COLO829 (cell line): Measurements from ENCODE around the gene NPHP3.
A peak's percentile ranks its signal among the peaks of the same experiment; 100 is the strongest.
"Not testable (repeated sequence)": the region's sequence is repeated elsewhere in the genome, so short reads cannot be mapped to it uniquely, and the experiment has no call there.

ENCODE experiments used
- DNase-seq: peaks from one replicate; pipeline ENCODE4 v3.0.0; 2012; ENCODE audit warnings: low spot score

NPHP3 gene, protein sequence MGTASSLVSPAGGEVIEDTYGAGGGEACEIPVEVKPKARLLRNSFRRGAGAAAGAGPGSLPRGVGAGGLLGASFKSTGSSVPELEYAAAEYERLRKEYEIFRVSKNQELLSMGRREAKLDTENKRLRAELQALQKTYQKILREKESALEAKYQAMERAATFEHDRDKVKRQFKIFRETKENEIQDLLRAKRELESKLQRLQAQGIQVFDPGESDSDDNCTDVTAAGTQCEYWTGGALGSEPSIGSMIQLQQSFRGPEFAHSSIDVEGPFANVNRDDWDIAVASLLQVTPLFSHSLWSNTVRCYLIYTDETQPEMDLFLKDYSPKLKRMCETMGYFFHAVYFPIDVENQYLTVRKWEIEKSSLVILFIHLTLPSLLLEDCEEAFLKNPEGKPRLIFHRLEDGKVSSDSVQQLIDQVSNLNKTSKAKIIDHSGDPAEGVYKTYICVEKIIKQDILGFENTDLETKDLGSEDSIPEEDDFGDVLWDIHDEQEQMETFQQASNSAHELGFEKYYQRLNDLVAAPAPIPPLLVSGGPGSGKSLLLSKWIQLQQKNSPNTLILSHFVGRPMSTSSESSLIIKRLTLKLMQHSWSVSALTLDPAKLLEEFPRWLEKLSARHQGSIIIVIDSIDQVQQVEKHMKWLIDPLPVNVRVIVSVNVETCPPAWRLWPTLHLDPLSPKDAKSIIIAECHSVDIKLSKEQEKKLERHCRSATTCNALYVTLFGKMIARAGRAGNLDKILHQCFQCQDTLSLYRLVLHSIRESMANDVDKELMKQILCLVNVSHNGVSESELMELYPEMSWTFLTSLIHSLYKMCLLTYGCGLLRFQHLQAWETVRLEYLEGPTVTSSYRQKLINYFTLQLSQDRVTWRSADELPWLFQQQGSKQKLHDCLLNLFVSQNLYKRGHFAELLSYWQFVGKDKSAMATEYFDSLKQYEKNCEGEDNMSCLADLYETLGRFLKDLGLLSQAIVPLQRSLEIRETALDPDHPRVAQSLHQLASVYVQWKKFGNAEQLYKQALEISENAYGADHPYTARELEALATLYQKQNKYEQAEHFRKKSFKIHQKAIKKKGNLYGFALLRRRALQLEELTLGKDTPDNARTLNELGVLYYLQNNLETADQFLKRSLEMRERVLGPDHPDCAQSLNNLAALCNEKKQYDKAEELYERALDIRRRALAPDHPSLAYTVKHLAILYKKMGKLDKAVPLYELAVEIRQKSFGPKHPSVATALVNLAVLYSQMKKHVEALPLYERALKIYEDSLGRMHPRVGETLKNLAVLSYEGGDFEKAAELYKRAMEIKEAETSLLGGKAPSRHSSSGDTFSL (N-terminal part only)

DNA sequence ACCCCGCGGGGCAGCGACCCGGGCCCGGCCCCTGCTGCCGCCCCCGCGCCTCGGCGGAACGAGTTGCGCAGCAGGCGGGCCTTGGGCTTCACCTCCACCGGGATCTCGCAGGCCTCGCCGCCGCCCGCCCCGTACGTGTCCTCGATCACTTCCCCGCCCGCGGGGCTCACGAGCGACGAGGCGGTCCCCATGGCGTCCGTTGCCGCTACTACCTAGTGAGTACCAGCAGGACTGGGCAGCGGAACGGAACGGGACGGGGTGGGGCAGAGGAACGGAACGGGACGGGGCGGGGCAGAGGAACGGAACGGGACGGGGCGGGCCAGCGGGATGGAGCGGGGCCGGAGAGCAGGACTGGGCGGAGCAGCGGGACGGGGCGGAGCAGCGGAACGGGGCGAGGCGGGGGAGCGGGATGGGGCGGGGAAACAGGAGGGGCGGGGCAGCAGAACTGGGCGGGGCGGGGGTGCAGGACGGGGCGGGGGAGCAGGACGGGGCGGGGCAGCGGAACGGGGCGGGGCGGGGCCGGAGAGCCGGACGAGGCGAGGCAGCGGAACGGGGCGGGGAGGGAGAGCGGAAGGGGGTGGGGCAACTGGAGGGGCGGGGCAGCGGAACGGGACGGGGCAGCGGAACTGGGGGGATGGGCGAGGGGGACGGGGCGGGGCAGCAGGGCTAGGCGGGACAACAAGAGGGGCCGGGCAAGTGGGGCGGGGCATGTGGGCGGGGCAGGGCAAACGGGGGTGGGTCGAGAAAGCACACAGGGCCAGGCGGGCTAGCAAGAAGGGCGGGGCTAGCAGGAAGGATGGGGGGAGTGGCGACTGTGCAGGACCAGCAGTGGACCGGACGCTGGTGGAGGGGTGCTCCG is at the start of gene NPHP3:
NPHP3 (minus strand) TSS at position 245 of the 859 bp plus-strand sequence; CDS start at position 191, 54 bp downstream.
- DNase-seq: peak; percentile 98

DNA sequence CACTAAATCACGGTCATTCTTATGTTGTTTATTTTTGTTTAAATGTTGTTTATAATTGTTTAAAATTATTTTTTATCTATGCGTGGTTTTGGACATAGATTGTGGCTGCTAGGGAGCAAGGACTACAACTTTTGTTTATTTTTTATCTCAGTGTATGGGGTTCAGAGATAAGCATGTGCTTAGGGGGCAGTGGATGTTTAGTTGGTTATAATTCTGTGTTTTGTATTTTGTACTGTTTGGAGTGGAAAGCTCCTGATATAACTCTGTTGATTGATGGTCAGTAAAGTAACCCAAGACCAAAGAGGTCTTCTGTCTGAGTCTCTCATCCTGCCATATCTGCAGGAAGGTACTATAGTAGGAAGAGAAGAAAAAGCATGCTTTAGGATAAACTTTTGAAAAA is 36.5 kb upstream of the NPHP3 start:
- DNase-seq: no peak

DNA sequence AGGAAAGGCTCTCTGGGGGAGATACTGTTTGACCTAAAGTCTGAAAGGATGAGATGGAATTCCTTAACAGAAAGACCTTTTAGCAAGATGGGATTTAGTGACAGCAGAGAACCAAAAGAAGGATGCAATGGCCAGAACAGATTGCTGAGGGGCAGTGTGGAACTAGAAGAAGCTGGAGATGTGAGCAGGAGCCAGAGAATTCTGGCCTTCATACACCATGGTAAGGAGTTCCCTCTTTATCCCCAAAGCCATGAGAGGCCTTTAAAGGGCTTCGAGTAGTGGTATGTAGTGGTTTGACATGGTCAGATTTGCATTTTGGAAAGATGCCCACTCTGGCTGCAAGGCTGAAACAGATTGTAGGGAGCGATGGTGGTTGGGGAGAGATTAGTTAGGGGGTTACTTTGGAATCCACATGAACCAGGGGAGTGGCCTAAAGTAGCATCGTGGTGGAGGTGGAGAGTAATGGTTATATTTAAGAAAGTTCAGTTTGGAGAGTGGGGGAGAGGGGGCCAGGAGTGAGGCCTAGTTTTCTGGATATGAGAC is 34.0 kb upstream of the NPHP3 start:
- no peak for DNase-seq

DNA sequence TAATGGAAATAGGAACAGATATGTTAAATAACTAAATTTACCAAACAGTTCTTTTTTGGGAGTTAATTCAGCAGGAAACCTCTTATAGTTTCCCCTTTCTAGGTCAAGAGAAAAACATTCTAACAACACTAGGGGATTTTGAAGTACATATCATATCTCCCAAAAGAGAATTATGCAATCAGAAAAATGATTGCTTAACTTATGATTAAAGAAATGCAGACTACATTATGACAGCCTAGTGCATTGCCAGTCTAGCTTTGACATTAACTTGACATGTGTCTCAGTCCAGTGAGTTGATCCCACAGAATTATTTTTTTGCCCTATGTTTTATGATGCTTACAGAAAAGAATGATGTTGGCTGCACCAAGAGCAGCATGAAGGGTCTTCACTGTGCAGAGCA is 31.7 kb upstream of the NPHP3 start:
- no peak for DNase-seq

DNA sequence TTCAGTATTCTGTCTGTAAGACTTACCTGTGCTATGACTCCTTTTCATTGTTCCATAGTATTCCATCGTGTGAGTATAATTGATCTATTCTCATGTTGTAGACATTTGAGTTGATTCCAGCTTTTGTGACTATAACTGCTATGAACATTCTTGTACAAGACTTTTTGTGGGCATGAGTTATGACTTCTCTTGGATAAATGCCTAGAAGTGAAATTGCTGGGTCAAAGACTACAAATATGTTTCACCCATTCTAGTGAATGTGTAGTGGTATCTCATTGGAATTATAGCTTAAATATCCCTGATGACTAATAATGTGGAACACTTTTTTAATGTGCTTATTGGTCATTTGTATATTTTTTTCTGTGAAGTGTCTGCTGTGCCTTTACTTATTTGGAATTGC is 27.6 kb upstream of the NPHP3 start:
- DNase-seq: no peak

DNA sequence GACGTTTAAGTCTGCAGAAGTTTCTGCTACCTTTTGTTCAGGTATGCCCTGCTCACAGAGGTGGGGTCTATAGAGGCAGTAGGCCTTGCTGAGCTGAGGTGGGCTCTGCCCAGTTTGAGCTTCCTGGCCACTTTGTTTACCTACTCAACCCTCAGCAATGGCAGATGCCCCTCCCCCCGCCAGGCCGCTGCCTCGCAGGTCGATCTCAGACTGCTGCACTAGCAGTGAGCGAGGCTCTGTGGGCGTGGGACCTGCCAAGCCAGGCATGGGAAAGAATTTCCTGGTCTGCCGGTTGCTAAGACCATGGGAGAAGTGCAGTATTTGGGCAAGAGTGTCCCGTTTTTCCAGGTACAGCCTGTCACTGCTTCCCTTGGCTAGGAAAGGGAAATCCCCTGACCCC is 24.5 kb upstream of the NPHP3 start:
- not testable (repeated sequence) for DNase-seq

DNA sequence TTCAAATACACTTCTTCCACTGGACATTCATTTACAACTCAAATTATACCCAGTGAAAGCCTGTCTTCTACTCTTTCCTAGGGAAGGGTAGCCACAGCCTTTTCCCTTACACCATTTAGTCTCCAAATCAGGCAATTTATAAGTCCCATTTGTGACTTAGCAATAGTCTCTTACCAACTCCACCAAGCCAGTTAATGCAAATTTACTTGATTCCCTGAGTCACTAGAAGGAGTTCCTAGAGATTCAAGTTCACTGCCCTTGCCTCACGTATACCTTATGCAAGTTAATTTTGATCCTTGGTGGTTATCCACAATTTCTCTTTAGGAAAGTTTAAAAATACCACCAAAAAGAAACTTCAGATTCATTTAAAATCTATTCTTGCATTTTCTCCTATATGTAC is 16.1 kb upstream of the NPHP3 start:
- DNase-seq: no peak

DNA sequence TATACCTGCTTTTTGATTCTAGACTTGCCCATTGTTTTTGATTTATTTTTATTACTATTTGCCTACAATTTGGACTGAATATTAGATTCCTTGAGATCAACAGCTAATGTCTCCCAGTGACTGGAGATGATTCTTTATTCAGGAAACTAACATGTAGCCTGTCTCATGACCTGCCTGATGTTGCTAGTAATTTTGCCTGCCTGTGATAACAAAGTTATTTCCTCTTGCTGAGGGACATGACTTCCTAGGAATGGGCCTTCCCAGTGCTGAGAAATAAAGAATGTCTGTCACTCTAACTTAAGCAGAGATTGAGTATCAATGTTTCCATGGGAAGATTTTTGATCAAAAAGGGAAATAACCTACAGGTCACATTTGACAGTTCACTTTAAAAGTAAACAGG is 13.4 kb upstream of the NPHP3 start:
- no peak for DNase-seq

DNA sequence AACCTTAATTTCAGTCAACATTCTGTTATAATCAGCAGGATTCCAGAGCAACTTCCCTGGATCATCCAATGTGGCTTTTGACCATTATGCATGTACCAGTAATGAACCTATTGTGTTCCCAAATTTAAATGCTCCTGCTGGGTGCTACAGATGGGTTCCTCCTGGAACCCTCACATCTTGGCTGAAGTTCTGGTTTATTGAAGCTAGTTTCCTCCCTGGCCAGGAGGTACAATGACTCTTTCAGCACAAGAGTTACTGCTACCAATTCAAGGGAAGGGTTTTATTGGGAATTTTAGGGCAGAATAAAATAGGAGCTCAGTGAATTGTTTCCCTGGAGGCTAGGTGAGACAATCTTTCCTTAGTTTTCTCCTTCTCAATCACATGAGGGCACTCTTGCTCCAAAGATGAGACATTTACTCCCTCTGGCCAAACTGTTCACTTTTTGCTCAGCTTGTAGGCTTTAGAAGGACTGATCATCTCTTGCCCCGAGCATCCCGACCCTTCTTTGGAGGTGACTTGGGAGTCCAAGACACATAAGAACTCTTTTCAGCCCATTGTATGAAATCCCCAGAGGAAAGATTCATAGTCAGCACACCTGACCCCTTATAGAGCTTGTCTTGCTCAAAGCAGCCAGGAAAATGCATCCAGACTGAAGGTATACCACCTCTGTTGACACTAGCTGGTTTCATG is 8.8 kb upstream of the NPHP3 start:
- peak; percentile 81 for DNase-seq

DNA sequence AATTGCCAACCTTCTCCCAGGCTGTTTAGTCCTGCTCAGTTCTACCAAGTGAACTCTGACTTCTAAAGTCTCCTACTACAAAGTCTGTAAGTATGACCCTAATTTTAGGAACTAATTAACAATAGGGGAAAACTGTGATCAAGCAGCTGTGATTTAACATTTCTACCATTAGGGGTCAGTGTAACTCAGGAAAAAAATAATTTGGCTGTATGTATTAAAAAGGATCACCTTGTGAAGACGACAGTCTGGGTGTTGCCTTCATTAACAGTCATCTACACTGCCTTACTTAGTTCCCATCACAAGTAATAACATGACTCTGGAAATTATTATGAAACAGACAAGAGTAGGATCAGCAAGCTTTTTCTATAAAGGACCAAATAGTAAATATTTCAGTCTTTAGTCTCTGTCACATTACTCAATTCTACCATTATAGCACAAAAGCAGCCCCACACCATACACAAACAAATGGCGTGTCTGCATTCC is 4.2 kb upstream of the NPHP3 start:
- peak; percentile 43 for DNase-seq

DNA sequence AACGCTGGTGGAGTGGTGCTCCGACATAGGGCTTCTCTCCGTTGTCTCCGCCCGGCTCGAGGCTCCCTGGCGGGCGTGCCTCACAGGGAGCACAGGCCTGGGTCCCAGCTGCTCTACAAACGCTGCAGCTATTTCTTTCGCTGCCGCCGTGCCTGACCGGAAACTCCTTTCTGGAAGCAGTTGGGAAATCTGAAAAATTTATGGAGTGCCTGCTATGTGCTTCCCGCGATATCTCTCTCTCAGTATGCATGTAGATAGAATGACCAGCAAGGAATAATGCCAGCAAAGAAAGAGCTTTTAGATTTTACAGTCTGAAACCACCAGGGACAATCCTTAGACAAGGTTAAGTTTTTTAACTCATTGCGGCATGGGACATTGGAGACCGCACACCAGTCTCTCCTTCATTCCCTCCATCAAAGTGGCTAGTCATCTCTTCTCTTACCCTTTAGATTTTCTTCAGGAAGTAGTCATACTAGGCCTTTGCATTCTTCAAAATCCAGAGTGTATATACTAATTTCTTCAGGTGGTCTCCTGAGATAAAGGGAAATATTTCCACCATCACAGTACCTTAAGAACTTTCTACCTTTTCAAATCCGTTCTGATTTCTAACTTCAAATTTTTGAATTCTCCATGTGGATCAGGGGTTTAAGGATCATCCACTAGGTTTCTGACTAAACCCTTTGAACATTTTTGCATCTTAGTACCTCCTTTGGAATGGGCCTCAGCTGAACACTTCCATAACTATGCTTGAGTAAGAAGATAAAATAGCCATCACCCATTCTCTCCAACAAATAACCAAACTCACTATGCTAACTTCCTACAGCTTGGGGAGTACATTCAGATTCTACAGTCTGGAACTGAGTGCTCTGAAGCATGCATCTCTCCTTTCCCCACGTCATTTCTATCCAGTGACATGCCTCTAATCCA is 1.1 kb upstream of the NPHP3 start:
- no peak for DNase-seq

DNA sequence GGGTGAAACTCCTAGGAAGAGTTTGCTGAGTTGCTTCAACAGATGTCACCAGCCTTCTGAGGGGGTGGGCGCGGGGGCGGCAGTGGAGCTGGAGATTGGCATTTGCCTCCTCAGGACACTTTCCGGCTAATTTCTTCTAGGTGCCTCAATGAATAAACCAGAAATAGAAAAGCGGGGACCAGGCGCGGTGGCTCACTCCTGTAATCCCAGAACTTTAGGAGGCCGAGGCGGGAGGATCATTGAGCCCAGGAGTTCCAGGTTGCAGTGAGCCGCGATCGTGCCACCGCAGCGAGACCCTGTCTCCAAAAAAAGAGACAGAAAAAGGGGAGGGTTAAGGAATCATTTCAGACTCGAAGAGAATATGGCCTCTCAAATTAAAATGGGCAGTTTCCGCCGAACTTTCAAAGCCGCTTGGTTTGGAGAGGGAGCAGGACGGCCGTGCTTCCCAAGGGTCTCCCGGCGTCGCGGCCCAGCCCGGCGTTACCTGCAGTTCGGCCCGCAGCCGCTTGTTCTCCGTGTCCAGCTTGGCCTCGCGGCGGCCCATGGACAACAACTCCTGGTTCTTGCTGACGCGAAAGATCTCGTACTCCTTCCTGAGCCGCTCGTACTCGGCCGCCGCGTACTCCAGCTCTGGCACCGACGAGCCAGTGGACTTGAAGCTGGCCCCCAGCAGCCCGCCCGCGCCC is 587 bp downstream of the NPHP3 start:
- DNase-seq: peak; percentile 36

DNA sequence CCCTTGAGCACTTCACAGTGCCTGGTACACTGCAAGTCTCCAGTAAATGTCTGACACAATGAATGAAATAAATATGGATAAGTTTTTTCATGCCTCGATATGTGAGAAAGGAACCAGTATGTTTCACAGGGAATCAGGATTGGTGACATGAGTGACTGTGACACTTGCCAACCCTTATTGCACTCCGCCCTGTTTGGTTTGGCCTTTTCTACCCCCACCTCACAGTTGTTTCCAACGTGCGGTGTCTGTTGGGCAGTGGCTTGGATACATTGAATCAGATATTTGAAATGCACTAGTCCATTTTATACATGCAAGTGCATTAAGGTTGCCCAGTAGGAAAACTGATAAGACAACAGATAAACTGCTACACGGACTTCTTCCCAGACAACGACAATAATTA is 2.0 kb downstream of the NPHP3 start:
- no peak for DNase-seq

DNA sequence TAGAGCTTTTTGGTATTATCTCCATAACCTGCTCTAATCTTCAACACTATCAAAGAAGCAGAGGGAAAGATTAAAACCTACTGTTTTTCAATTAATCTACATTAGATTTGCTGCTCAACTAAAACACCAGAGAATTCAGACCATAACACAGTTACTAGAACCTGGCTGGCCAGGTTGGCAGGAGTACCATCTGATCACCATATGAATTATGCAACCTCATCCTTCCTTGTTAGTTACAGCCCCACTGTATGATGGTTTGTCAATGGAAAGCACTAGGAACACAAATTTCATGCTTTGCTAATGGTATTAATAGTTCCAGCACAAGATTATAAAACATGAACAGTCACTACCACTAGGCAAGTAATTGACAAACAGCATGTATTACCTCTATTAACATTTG is 5.8 kb downstream of the NPHP3 start:
- no peak for DNase-seq

DNA sequence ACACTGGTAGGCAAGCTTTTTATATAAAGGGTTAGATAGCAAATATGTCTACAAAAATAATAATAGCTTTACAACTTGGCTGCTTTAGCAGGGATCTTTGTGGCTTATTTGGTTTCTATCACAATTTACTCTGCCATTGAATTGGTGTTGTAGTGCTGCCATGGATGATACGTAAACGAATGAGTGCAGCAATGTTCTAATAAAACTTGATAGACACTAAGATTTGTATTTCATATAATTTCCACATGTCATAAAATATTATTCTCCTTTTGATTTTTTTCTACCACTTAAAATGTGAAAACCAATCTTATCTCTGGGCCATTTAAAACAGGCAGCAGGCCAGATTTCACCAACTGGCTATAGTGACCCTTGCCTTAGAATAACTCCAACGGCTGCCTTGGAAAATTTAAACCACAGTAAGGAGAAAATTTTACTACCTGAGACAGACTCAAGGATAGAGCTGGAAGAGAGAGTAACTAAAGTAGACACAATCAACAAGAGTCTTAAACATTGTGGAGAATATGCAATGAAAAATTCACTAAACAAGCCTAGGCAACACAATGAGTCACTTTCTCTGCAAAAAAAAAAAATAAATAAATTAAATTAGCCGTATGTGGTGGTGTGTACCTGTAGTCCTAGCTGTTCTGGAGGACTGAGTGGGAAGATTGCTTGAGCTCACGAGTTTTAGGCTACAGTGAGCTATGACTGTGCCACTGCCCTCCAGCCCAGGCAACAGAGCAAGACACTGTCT is 8.1 kb downstream of the NPHP3 start:
- no peak for DNase-seq

DNA sequence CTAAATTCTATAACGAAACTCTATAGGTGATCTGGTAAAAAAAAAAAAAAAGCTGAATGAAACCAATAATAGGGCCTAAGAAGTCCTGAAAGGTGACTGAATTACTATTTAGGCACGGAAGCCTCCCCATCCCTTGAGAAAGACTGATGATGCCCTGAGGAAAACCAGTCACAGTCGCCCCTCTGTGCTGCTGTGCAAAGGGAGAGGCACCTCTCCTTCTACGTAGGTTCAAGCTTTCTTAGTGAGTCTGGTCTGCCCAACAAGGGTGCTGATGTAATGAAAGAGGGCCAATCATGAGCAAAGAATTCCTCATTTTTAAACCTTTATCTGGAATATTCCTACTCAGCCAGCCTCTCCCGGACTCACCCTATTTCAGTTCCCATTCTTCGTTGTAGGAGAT is 11.9 kb downstream of the NPHP3 start:
- DNase-seq: peak; percentile 60

DNA sequence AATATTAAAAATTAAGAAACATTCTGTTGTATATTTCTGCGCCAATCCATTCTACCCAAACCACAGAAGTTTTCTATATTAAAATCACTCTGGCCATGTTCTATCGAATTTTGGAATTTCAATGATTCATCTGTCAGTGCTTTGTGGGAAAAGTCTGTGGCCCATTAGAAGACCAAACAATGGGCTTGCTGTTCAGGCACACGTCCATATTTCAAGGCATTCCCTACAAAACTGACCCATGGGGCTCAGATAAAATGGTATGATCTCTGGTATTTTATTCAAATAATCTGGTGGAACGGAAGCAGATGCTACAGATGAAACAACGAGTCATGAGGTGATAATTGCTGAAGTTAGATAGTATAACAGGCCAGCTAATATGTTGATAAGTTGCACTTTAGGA is 12.4 kb downstream of the NPHP3 start:
- DNase-seq: peak; percentile 92

DNA sequence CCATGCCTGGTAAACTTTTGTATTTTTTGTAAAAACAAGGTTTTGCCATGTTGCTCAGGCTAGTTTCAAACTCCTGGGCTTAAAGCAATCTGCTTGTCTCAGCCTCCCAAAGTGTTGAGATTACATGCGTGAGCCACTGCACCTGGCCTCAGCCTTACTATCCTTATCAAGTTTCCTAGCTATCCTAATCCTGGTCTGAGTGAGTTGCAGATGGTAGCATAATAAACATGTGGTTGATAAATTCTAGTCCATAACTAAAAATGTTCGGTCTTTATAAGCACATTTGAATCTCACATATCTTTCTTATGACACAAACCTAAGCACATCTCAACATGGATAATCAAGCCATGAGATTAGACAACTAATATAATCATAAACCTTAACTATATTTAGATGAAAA is 18.5 kb downstream of the NPHP3 start:
- no peak for DNase-seq
